22Rv1 (cell line): ENCODE measurements around the gene MARF1.

Experiments
- CTCF ChIP-seq: fragments of 450-650 bp; IDR thresholded peaks from 2 replicates; pipeline ENCODE4 v1.5.1; 2017; ENCODE audit warnings: mild to moderate bottlenecking
- ZFX ChIP-seq: fragments of 450-650 bp; IDR thresholded peaks from 2 replicates; pipeline ENCODE4 v1.6.1; 2017; ENCODE audit warnings: antibody characterized with exemption, borderline replicate concordance

- no peak for TF ChIP-seq CTCF
- no peak for TF ChIP-seq ZFX
Measured at GRCh38 chr16:15621889-15622288, 21.1 kb downstream of the MARF1 start.
